Measurements from ENCODE around the gene DMAC2.
"Not testable (repeated sequence)": the region's sequence is repeated elsewhere in the genome, so short reads cannot be mapped to it uniquely, and the experiment has no call there.

DNA sequence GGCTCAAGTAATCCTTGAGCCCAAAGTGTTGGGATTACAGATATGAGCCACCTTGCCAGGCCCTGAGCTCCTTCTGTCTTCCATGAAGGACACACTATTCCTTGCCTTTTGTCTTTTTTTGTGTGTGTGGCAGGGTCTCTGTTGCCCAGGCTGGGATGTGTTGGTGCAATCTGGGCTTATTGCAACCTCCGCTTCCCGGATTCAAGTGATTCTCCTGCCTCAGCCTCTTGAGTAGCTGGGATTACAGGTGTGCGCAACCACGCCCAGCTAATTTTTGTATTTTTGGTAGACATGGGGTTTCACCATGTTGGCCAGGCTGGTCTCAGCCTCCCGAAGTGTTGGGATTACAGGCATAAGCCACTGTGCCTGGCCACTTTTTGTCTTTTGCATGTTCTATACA, 30.9 kb downstream of the DMAC2 start:
- TF ChIP-seq, protein P1, sequence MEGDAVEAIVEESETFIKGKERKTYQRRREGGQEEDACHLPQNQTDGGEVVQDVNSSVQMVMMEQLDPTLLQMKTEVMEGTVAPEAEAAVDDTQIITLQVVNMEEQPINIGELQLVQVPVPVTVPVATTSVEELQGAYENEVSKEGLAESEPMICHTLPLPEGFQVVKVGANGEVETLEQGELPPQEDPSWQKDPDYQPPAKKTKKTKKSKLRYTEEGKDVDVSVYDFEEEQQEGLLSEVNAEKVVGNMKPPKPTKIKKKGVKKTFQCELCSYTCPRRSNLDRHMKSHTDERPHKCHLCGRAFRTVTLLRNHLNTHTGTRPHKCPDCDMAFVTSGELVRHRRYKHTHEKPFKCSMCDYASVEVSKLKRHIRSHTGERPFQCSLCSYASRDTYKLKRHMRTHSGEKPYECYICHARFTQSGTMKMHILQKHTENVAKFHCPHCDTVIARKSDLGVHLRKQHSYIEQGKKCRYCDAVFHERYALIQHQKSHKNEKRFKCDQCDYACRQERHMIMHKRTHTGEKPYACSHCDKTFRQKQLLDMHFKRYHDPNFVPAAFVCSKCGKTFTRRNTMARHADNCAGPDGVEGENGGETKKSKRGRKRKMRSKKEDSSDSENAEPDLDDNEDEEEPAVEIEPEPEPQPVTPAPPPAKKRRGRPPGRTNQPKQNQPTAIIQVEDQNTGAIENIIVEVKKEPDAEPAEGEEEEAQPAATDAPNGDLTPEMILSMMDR (IDR thresholded peaks at IDR 0.05; ENCODE audit: low read length): not testable (repeated sequence)
- TF ChIP-seq EZH2 (IDR thresholded peaks at IDR 0.05; ENCODE audit: borderline replicate concordance, low read length): not testable (repeated sequence)

All from OCI-LY1 (cell line).